ENCODE results near the gene DISP3.

DISP3 gene, protein sequence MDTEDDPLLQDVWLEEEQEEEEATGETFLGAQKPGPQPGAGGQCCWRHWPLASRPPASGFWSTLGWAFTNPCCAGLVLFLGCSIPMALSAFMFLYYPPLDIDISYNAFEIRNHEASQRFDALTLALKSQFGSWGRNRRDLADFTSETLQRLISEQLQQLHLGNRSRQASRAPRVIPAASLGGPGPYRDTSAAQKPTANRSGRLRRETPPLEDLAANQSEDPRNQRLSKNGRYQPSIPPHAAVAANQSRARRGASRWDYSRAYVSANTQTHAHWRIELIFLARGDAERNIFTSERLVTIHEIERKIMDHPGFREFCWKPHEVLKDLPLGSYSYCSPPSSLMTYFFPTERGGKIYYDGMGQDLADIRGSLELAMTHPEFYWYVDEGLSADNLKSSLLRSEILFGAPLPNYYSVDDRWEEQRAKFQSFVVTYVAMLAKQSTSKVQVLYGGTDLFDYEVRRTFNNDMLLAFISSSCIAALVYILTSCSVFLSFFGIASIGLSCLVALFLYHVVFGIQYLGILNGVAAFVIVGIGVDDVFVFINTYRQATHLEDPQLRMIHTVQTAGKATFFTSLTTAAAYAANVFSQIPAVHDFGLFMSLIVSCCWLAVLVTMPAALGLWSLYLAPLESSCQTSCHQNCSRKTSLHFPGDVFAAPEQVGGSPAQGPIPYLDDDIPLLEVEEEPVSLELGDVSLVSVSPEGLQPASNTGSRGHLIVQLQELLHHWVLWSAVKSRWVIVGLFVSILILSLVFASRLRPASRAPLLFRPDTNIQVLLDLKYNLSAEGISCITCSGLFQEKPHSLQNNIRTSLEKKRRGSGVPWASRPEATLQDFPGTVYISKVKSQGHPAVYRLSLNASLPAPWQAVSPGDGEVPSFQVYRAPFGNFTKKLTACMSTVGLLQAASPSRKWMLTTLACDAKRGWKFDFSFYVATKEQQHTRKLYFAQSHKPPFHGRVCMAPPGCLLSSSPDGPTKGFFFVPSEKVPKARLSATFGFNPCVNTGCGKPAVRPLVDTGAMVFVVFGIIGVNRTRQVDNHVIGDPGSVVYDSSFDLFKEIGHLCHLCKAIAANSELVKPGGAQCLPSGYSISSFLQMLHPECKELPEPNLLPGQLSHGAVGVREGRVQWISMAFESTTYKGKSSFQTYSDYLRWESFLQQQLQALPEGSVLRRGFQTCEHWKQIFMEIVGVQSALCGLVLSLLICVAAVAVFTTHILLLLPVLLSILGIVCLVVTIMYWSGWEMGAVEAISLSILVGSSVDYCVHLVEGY (N-terminal part only)

DNA sequence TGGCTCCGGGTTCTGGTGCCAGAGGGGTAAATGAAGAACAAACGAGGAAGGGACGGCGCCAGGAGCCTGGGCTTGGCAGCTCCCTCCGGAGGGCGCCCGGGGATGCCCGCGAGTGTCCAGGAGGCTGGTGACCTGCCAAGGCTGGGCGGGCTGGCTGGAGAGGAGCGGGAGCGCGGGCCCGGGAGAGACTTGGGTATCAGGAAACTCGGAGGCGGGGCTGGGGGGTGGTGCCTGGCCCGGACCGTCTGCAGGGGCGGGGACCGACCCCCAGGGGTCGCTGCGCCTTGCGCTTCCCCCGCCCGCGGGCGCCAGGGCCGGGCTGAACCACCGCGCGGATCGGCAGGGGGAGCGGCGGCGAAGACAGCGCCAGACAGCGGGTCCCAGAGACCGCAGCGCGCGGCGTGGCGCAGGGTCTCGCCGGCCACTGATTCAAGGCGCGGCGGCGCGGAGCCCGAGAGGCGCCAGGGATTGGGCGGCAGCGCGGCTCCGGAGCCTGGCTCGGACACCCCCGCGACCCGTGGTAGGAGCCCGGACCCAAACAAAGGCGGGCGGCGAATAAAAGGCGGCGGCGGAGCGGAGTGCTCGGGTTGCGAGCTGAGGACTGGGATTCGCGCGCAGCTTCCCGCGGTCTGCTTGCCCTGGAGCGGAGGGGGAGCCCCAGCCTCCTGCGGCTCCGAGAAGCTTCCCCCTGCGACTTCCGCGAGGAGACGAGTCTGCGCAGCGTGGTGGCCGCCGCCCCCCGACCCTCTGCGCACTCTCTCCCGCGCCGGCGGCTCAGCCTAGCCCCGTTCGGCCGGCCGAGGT lies at the start of gene DISP3:
Gene DISP3, plus strand, starts transcription at position 585 of the 804 bp plus-strand sequence. CDS start 21,838 bp downstream, outside the sequence.
- DNase-seq (ENCODE audit: low read depth), result no peak

DNA sequence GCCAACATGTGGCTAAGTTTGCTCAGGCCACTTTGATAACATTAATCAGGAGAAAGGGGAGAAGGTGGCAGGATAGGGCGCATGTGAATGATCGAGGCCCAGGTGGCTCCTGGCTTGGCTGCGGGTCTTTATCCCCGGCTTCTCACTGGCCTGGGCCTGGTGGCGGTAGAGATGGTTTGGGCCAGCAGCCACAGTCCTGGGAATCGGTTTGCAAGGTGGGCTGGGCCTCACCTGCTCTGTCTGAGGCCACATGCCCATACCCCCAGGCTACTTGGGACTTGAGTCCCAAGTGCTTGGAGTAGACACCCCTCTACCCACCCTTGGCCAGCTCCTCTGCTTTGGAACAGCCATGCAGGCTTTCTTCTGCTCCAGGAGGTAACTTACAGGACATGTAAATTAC lies 49.7 kb upstream of the DISP3 start:
- no peak for DNase-seq (ENCODE audit: low read depth)

DNA sequence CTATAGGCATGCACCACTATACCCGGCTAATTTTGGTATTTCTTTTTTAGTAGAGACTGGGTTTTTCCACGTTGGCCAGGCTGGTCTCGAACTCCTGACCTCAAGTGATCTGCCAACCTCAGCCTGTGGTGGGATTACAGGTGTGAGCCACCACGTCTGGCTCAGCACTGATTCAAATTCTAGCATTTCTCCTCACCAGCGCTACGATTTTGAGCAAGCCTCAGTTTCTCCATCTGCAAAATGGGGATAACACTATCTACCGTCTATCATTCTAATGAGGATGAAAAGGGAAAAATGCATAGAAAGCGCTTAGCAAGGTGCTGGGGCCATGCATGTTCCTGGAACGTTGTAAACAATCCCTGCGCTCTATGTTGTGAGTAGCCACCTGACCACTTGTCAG lies 49.0 kb upstream of the DISP3 start:
- DNase-seq (ENCODE audit: low read depth), result no peak

DNA sequence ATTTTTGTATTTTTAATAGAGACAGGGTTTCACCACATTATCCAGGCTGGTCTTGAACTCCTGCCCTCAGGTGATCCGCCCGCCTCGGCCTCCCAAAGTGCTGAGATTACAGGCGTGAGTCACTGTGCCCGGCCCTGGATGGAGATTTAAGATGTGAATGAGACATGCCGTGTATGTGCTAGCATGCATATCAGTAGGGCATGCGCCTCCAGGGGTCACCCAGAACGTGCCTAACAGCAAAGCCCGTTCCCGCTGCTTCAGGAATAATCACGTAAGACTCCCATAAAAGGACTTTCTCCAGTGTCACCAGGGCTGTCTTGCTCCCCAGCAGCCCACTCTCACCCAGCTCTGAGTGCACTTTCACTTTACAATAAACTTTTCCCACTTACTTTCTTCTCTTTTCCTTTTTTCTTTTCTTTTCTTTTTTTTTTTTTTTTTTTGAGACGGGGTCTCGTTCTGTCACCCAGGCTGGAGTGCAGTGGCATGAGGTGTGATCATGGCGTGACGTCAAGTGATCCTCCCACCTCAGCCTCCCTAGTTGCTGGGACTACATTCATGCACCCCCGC lies 46.9 kb upstream of the DISP3 start:
- DNase-seq (ENCODE audit: low read depth), result no peak

DNA sequence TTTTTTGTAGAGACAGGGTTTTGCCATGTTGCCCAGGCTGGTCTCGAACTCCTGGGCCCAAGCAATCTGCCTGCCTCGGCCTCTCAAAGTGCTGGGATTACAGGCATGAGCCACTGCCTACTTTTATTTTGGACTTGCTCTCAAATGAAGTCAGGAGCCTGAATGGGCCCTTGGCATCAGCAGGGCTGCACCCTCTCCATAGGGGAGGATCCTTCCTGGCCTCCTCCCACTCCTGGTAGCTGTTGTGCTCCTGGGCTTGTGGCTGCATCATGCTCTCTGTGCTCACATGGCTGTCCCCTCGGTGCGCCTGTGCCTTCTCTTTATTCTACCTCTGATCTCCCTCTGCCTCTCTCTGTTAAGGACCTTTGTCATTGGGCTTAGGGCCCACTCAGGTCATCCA lies 46.4 kb upstream of the DISP3 start:
- no peak for DNase-seq (ENCODE audit: low read depth)

DNA sequence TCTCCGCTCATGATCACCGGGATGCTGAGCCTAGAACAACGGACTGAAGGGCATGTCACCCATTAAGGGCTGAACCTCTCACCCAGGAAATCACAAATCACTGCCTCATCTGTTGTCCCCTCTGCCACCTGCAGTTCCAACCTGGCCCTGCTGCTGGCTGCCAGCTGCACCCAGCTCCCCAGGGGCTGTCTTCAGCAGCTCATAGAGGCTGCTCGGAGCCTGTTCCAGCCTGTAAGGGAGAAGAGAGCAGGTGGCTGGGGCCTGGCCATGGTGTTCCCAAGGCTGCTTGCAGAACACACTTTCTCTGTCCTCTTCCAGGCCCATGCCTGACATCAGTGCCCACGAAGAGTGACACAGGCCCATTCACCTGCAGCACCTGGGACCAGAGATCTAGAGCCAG lies 44.5 kb upstream of the DISP3 start:
- DNase-seq (ENCODE audit: low read depth), result no peak

DNA sequence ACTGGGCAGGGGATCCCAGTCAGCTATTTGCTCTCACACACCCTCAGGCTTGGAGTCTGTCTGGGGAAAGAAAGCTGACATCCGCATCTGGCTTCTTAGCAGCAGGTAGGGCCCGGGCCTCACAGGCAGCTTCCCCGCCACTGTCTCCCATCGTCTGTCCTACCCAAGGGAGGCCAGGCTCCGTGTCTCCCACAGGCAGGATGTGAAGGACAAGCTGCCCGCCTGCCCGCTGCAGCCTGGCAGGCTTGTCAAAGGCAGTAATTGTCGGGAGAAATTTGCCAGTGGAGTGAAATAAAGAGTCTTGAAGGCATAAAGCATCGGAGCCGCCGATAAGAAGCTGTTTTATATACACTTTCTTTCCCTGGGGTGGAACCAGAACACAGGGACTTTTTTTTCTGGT lies 44.0 kb upstream of the DISP3 start:
- DNase-seq (ENCODE audit: low read depth), result no peak

DNA sequence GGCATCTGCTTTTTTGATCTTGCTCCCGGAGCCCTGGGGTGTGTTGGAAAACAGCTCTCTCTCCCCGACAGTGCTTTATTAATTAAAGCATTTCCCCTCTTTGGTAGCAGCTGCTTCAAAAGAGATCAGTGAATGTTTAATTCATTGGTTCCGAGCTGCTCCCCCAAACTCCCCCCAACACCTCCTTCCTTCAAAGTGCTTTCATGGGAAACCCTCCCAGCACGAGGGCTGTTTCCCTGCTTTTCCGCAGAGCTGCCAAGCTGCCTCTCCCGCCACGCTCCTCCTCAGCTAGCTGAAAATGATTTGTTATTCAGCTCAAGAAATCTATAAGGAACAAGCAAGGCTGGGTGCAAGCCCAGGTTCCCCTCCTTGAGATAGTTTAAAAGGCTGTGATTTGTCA lies 40.0 kb upstream of the DISP3 start:
- DNase-seq (ENCODE audit: low read depth), result no peak

DNA sequence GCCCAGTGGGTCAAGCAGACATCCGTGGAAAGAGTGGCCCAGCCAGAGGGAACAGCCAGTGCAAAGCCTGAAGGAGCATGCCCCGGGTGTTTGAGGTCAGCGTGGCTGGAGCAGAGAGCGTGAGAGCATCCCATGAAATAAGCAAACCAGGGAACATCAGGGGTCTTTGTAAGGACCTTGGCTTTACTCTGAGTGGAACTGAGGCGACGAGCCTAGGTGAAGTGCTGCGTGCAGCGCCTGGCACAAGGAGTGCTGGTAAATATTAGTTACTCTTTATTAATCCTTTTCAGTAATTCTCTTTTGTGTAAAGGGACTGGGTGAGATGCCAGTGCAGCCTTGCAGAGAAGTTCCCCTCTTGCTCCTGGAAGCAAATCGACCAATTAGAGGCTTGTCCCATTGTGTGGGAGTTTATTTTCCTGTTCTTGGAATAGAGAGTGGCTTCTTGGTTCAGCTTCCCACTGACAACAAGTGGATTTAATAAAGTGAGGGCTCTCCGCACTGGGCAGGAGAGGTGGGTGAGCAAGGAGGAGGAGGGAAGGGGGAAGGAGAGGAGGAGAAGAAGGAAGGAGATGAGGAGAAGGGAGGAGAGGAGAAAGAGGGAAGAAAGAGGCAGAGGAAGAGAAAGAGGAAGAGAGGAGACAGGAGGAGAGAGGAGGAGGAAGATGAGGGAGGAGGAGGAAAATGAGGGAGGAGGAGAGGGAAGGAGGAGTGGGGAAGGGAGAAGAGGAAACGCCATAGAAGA lies 37.6 kb upstream of the DISP3 start:
- DNase-seq (ENCODE audit: low read depth), result no peak

DNA sequence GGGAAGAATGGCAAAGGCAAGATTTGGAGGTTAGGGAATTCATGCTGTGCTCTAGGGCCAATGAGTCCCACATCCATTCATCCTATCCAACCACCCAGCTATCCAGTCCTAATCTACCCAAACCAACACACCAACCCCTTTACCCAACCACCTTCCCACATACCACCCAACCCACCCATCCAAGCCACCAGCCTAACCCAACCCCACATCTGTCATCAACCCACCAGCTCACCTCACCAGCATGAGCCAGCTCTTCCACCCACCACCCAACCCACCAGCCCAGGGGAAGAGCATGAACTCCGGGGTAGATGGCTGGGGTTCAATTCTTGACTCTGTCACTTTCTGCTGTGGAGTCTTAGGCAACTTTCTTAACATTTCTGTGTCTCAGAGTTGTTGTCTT lies 35.9 kb upstream of the DISP3 start:
- no peak for DNase-seq (ENCODE audit: low read depth)

DNA sequence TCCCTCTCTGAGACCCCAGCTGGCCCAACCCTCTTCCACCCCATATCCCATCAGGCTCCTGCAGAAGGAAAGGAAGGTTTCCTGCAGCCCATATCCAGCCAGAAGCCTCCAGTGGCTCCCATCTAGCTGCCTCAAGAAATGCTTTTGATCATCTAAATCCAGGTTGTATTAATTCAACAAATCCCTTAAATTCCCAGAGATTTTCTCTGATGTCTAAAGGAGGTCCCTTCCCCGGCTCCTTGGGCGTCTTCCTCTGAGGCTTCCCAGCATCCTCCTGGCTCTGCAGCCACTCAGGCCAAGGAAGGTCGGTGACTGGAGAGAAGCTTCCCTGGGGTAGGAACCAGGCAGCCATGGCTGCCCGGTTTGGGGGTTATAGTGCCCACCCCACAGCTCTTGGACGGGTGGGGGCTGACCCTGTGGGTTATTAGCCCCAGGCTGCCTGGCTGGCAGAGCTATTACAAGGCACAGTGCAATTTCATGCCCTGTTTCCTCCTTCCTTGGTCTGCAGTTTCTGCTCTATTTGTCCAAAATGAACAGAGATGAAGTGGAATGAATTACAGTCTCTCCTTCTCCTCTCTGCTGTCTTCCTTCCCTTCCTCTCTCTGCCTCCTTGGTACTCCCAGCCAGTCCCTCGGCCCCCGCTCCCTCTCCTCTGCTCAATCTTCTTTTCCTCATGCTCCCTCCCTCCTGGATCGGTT lies 34.8 kb upstream of the DISP3 start:
- DNase-seq (ENCODE audit: low read depth), result no peak

DNA sequence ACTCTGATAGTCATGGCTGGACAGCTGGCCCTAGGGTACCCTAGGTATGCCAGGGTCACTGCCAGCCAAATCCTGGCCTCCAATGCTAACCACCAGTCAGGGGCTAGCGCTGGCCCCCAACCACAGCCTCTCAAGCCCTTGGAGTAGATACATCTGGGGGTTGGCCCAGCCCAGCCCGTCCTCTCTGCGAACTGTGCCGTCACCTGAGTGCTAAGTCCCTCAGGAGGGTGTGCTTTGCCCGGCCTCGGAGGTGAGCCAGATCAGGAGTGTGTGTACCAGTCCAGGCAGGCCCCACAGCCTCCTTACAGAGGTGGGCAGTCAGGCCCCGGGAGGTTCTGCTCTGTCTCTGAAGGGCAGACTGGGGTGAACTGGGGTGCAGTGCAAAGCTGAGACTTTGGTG lies 34.0 kb upstream of the DISP3 start:
- no peak for DNase-seq (ENCODE audit: low read depth)

DNA sequence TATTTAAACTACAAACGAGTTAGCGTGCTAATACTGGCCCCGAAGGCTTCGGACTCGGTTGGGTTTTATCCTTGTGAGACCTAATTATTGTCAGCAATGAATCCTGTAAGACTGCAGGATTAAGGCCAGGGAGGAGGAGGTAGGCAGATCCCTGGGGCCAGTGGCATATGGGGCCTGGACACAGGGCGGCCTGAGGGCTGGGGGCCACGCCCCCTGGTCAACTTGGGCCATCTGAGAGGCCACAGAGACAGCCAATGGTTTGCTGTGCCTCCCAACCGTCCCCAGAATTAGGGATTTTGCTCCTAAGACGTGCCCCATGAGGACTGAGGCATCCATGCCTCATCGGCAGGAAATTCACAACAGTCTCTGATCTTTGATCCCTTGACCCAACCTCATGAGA lies 31.1 kb upstream of the DISP3 start:
- DNase-seq (ENCODE audit: low read depth), result no peak

DNA sequence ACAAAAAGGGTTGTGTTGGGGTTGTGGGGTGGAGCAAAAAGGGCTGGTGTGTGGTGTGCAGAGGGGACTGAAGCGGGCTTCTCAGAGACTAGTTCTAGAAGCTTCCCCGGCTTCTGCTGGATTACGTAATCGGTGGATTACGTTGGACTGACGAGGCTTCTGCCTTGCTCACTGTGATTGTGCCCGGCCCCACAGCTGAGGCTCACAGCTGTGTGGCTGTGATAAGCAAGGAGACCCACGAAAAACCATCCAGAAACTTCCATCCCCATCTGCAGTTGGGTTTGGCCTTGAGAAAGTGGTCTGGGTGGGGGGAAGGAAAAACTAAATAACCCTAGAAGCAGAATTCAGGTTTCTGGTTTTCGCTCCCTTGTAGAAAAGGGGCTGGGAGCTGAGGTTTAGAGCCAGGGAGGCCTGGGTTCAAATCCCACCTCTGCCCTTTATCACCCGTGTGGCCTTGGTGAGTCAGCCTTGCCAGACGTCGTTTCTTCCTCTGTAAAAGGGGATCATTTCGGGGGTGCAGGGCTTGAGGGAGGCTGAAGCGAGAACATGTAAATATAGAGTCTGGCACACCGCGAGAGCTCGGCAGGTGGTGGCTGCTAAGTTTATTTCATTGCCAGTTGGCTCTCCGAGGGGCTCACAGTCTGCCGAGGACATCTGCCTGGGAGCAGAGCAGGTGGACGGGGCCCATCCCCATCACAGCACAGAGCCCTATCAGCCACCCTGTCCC lies 30.4 kb upstream of the DISP3 start:
- no peak for DNase-seq (ENCODE audit: low read depth)

DNA sequence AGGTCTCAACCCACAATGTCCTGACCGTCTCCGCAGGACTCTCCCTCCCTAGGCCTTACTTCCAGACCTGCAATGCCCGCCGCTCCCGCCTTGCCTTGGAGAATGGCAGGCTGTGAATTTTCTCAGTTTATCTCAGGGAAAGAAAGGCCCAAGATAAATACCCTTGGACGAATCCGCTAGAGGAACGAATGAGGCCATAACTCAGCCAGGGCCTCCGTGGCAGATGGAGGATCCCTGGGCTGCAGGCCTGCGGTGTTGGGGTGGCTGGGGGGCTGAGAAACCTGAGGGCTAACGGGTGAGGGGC lies 29.9 kb upstream of the DISP3 start:
- no peak for DNase-seq (ENCODE audit: low read depth)

DNA sequence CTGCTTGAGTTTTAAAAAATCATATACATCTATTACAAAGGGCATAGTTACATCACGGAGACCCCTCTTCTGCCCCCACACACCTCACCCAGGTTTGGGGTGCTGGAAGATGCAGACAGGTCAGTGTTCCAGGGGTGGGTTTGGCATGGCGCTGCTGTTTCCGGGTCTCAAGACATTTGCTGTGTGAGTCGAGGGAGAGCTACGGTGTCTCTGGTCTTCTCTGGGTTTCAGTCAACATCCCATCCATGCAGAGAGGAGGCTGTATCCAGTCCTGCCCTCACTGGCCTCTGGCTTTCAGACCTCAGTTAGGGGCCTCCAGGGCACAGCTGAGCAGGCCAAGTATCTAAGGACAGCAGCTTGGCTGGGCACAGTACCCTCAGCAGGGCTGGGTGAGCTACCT lies 28.6 kb upstream of the DISP3 start:
- DNase-seq (ENCODE audit: low read depth), result no peak

DNA sequence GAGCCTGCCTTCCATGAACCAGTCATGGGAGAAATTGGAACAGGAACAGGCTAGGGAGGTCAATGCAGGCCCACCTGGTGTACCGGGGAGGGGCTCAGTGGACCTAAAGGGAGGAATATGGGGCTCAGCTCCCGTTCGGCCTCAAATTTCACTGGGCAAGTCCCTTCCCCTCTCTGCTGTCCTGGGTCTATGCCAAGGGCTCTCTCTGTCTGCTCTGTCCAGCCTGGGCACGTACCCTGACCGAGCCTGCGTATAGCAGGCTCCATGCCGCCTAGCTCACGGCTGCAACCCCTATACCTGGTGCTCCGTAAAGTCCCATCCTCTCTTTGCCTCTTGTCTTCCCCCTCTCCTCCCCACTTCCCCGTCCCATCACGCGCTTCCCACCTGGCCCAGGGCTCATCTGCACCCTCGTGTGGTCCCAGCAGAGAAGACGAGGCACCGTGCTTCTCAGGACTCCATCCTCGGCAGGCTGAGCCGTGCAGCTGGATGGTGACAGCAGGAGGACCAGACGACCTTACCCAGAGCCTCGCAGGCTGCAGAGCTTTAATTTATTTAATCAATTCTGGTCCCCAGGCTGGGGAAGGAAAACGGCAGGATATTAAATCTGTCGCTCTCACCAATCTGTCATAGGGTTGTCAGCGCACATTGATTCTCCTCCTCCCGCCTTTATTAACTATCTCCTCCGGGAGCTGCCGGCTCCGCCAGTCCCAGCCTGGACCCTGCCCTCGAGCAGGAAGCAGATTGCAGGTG lies 25.0 kb upstream of the DISP3 start:
- DNase-seq (ENCODE audit: low read depth), result no peak

DNA sequence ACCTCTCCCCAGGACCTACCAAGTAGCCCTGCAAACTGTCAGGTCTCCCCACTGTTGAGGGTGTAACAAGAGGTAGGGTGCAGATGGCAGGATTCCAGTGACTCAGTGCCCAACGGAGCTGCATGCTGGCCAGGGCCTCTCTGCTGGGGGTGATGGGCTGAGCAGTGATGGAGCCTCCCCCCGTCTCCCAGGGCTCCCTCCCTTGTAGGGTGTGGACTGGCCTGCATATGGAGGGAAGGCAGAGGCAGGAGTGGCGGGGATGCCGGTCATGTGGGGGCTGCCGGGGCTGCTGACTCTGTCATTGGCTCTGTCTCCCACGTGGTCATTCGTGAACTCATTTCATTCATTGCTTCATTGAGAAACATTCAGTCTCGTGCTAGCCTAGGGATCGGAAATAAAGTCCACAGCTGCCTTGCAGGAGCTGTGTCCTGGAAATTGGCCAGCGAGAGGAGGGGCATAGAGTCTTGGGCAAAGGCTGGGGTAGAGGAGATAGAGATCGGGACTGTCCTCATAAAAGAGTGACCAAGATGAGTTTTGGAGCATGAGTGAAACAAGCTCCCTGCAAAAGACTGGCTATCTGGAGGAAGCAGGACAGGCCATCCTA lies 22.9 kb upstream of the DISP3 start:
- DNase-seq (ENCODE audit: low read depth), result no peak
